NCI-H446 treated with DMSO at 0.1 percent for 48 hours (cell line): ENCODE results near the gene SAXO2.
"Not testable (repeated sequence)": the region's sequence is repeated elsewhere in the genome, so short reads cannot be mapped to it uniquely, and the experiment has no call there.

Experiments
- DNase-seq: peaks from one replicate; lab custom pipeline; 2025; lab: John Stamatoyannopoulos, UW

SAXO2 gene

GRCh38 chr15:82286475-82286874 lies 23.9 kb downstream of the SAXO2 start:
- DNase-seq = not testable (repeated sequence)

- not testable (repeated sequence) for DNase-seq
Observed at GRCh38 chr15:82288202-82288601, 25.6 kb downstream of the SAXO2 start.

- no peak for DNase-seq
Observed at GRCh38 chr15:82292271-82292670, 29.7 kb downstream of the SAXO2 start.

GRCh38 chr15:82294061-82294690 lies 31.6 kb downstream of the SAXO2 start:
- DNase-seq = no peak

- no peak for DNase-seq
Observed at GRCh38 chr15:82297546-82297945, 34.9 kb downstream of the SAXO2 start.

GRCh38 chr15:82298032-82298431 lies 35.4 kb downstream of the SAXO2 start:
- no peak for DNase-seq

- no peak for DNase-seq
Observed at GRCh38 chr15:82298520-82298919, 35.9 kb downstream of the SAXO2 start.

GRCh38 chr15:82299511-82299914 lies 36.9 kb downstream of the SAXO2 start:
- DNase-seq = not testable (repeated sequence)

- DNase-seq = not testable (repeated sequence)
Observed at GRCh38 chr15:82300326-82300725, 37.7 kb downstream of the SAXO2 start.

GRCh38 chr15:82300883-82301282 lies 38.3 kb downstream of the SAXO2 start:
- no peak for DNase-seq

GRCh38 chr15:82301296-82302016 lies 38.8 kb downstream of the SAXO2 start:
- DNase-seq = no peak

GRCh38 chr15:82303956-82304777 lies 41.5 kb downstream of the SAXO2 start:
- DNase-seq = no peak

GRCh38 chr15:82304778-82305090 lies 42.1 kb downstream of the SAXO2 start:
- no peak for DNase-seq

- DNase-seq = no peak
Observed at GRCh38 chr15:82305621-82306048, 43.0 kb downstream of the SAXO2 start.

GRCh38 chr15:82306791-82307713 lies 44.4 kb downstream of the SAXO2 start:
- no peak for DNase-seq

- DNase-seq = no peak
Observed at GRCh38 chr15:82307714-82308081, 45.1 kb downstream of the SAXO2 start.

- DNase-seq = no peak
Observed at GRCh38 chr15:82309802-82310201, 47.2 kb downstream of the SAXO2 start.

GRCh38 chr15:82311321-82311720 lies 48.7 kb downstream of the SAXO2 start:
- not testable (repeated sequence) for DNase-seq

GRCh38 chr15:82312586-82313349 lies 50.1 kb downstream of the SAXO2 start:
- peak; percentile 61 for DNase-seq

- DNase-seq = no peak
Observed at GRCh38 chr15:82313446-82313845, 50.8 kb downstream of the SAXO2 start.
